Measurements from ENCODE around the gene PIGB.

DNA sequence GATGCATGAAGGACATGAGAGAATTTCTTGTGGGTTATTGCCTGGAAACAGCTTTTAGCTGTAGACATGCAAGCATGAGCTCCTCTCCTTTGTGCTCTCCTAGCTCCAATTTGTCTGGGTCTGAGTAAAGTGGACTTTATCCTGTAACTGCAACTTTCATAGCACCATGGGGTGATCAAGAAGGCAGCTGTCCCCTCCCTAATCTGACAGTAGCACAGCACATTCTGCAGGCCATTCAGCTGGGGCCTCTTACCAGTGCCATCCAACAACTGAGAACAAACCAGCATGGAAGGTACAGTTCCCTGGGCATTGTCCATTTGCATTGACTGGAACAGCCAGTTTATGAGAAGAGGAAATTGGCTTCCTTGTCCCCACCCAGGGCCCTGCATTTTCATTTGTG, 21.7 kb upstream of the PIGB start:
- TF ChIP-seq, protein P1, sequence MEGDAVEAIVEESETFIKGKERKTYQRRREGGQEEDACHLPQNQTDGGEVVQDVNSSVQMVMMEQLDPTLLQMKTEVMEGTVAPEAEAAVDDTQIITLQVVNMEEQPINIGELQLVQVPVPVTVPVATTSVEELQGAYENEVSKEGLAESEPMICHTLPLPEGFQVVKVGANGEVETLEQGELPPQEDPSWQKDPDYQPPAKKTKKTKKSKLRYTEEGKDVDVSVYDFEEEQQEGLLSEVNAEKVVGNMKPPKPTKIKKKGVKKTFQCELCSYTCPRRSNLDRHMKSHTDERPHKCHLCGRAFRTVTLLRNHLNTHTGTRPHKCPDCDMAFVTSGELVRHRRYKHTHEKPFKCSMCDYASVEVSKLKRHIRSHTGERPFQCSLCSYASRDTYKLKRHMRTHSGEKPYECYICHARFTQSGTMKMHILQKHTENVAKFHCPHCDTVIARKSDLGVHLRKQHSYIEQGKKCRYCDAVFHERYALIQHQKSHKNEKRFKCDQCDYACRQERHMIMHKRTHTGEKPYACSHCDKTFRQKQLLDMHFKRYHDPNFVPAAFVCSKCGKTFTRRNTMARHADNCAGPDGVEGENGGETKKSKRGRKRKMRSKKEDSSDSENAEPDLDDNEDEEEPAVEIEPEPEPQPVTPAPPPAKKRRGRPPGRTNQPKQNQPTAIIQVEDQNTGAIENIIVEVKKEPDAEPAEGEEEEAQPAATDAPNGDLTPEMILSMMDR (IDR thresholded peaks at IDR 0.05) = no peak
- TF ChIP-seq POLR2AphosphoS5 (IDR thresholded peaks at IDR 0.05; ENCODE audit: low read depth, low read length) (no peak), TCF7L2 (IDR thresholded peaks at IDR 0.05; ENCODE audit: low read depth, low read length) (no peak)
- TF ChIP-seq, protein P2, sequence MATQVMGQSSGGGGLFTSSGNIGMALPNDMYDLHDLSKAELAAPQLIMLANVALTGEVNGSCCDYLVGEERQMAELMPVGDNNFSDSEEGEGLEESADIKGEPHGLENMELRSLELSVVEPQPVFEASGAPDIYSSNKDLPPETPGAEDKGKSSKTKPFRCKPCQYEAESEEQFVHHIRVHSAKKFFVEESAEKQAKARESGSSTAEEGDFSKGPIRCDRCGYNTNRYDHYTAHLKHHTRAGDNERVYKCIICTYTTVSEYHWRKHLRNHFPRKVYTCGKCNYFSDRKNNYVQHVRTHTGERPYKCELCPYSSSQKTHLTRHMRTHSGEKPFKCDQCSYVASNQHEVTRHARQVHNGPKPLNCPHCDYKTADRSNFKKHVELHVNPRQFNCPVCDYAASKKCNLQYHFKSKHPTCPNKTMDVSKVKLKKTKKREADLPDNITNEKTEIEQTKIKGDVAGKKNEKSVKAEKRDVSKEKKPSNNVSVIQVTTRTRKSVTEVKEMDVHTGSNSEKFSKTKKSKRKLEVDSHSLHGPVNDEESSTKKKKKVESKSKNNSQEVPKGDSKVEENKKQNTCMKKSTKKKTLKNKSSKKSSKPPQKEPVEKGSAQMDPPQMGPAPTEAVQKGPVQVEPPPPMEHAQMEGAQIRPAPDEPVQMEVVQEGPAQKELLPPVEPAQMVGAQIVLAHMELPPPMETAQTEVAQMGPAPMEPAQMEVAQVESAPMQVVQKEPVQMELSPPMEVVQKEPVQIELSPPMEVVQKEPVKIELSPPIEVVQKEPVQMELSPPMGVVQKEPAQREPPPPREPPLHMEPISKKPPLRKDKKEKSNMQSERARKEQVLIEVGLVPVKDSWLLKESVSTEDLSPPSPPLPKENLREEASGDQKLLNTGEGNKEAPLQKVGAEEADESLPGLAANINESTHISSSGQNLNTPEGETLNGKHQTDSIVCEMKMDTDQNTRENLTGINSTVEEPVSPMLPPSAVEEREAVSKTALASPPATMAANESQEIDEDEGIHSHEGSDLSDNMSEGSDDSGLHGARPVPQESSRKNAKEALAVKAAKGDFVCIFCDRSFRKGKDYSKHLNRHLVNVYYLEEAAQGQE (IDR thresholded peaks at IDR 0.05; ENCODE audit: insufficient read depth in 1 of 2, low read depth in 2 of 2, low read length in 1 of 2) = no peak
